ENCODE results near the gene S100A10.

The S100A10 gene

DNA sequence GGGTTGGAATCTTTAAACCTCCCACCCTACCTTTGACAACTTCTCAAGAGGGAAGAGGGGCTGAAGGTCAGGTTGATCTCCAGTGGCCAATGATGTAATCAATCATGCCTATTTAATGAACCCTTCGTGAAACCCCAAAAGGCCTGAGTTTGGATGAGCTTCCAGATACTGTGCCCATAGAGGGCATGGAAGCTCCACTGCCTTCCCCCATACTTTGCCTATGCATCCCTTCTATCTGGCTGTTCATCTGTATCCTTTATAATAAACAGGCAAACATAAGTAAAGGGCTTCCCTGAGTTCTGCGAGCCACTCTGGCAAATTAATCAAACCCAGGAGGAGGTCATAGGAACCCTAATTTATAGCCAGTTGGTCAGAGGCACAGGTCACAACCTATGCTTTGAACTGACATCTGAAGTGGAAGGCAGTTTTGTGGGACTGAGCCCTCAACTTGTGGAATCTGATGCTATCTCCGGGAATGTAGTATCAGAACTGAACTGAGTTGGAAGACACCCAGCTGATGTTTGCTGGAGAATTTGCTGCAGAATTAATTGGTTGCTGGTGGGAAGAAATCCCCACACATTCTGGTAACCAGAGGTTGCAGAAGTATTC is 24.8 kb downstream of the S100A10 start:
- Histone ChIP-seq H3K9me3 (ENCODE audit: insufficient read depth, low read depth, low read length) (no peaks in the 10 kb centered on the region), H4K20me1 (ENCODE audit: insufficient read depth, low read length, poor library complexity, severe bottlenecking) (no peaks in the 10 kb centered on the region), H3F3A (ENCODE audit: low read depth) (no peaks in the 10 kb centered on the region), H3K36me3 (ENCODE audit: insufficient read depth, low read length) (no peaks in the 10 kb centered on the region), H3K9me2 (replicated peaks; ENCODE audit: low read depth, low read length) (no peaks in the 10 kb centered on the region), H2AFZ (ENCODE audit: low read length) (peak overlapping the region; percentile 78; the same call in 1 of the 2 replicates), H3K9ac (ENCODE audit: low read depth, low read length, poor library complexity, severe bottlenecking) (peak overlapping the region; percentile 56), H3K4me2 (ENCODE audit: low read depth, low read length, poor library complexity, severe bottlenecking) (peak overlapping the region; percentile 67), H3K4me1 (ENCODE audit: insufficient read depth, low read length, poor library complexity, severe bottlenecking) (peaks cover 29% of the 10 kb centered on the region), H3K27me3 (ENCODE audit: insufficient read depth, low read length, poor library complexity, severe bottlenecking) (no peaks in the 10 kb centered on the region), H3K79me2 (ENCODE audit: insufficient read depth, low read length) (no peaks in the 10 kb centered on the region), H3K4me3 (ENCODE audit: low read length, poor library complexity, severe bottlenecking) (no peak overlapping the region)
- no peak for TF ChIP-seq EZH2phosphoT487 (IDR thresholded peaks at IDR 0.05; ENCODE audit: borderline replicate concordance)
- TF ChIP-seq, protein P1, sequence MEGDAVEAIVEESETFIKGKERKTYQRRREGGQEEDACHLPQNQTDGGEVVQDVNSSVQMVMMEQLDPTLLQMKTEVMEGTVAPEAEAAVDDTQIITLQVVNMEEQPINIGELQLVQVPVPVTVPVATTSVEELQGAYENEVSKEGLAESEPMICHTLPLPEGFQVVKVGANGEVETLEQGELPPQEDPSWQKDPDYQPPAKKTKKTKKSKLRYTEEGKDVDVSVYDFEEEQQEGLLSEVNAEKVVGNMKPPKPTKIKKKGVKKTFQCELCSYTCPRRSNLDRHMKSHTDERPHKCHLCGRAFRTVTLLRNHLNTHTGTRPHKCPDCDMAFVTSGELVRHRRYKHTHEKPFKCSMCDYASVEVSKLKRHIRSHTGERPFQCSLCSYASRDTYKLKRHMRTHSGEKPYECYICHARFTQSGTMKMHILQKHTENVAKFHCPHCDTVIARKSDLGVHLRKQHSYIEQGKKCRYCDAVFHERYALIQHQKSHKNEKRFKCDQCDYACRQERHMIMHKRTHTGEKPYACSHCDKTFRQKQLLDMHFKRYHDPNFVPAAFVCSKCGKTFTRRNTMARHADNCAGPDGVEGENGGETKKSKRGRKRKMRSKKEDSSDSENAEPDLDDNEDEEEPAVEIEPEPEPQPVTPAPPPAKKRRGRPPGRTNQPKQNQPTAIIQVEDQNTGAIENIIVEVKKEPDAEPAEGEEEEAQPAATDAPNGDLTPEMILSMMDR (conservative IDR thresholded peaks at IDR 0.05; ENCODE audit: low read length): no peak

DNA sequence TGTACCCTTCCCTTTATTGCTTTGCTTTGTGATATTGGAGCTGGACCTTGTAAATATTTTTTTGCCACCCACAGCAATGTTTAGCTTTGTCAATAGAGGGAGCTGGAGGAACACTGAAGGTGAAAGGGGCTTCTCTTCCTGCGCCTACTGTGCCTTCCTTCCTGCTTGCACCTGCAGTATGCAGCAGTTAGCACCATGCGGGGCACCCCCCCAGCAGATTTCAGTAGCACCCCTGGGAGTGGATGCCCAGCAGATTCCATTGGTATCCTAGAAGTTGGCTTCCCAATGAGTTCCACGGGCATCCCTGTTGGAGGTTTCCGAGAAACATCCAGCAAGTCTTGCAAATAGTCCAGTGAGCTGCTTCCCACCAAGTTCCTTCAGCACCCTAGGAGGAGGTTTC is 25.6 kb downstream of the S100A10 start:
- H3K27me3 ChIP-seq (ENCODE audit: insufficient read depth, low read length, poor library complexity, severe bottlenecking): no peaks in the 10 kb centered on the region
- H3K4me1 ChIP-seq (ENCODE audit: insufficient read depth, low read length, poor library complexity, severe bottlenecking): peaks cover 23% of the 10 kb centered on the region
- H3K9me3 ChIP-seq (ENCODE audit: insufficient read depth, low read depth, low read length): no peaks in the 10 kb centered on the region
- peak overlapping the region; percentile 78 for H2AFZ ChIP-seq (ENCODE audit: low read length)
- no peaks in the 10 kb centered on the region for H3K36me3 ChIP-seq (ENCODE audit: insufficient read depth, low read length)
- H3K4me2 ChIP-seq (ENCODE audit: low read depth, low read length, poor library complexity, severe bottlenecking): peak overlapping the region; percentile 67
- no peaks in the 10 kb centered on the region for H3K9me2 ChIP-seq (replicated peaks; ENCODE audit: low read depth, low read length)
- no peak for TF ChIP-seq EZH2phosphoT487 (IDR thresholded peaks at IDR 0.05; ENCODE audit: borderline replicate concordance)
- TF ChIP-seq, protein P1 (conservative IDR thresholded peaks at IDR 0.05; ENCODE audit: low read length): peak; percentile 93
- H3K9ac ChIP-seq (ENCODE audit: low read depth, low read length, poor library complexity, severe bottlenecking): peak overlapping the region; percentile 56
- H4K20me1 ChIP-seq (ENCODE audit: insufficient read depth, low read length, poor library complexity, severe bottlenecking): no peaks in the 10 kb centered on the region
- no peaks in the 10 kb centered on the region for H3F3A ChIP-seq (ENCODE audit: low read depth)
- no peaks in the 10 kb centered on the region for H3K79me2 ChIP-seq (ENCODE audit: insufficient read depth, low read length)
- peak overlapping the region; percentile 36 for H3K4me3 ChIP-seq (ENCODE audit: low read length, poor library complexity, severe bottlenecking)

DNA sequence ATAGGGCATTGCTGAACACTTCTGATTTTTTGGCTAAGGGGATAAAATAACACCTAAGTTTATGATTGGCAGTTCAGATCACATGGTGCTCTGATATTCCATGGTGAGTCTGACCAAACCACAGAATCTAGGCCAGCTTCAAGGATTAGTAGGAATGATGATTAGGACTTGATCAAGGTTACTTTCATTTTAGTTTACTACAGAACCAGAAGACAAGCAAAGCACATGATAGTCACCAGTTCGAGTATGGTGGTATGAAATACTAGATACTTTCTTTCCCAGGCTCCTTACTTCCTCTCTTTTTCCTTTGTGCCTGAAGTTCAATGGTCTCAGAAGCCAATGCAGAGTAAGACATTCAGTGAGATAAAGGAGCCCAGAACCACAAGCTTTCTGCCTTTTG is 26.6 kb downstream of the S100A10 start:
- no peaks in the 10 kb centered on the region for H3K79me2 ChIP-seq (ENCODE audit: insufficient read depth, low read length)
- no peaks in the 10 kb centered on the region for H3K27me3 ChIP-seq (ENCODE audit: insufficient read depth, low read length, poor library complexity, severe bottlenecking)
- H3K36me3 ChIP-seq (ENCODE audit: insufficient read depth, low read length): no peaks in the 10 kb centered on the region
- H3K4me2 ChIP-seq (ENCODE audit: low read depth, low read length, poor library complexity, severe bottlenecking): no peak overlapping the region
- no peaks in the 10 kb centered on the region for H4K20me1 ChIP-seq (ENCODE audit: insufficient read depth, low read length, poor library complexity, severe bottlenecking)
- TF ChIP-seq, protein P1 (conservative IDR thresholded peaks at IDR 0.05; ENCODE audit: low read length): no peak
- no peak for TF ChIP-seq EZH2phosphoT487 (IDR thresholded peaks at IDR 0.05; ENCODE audit: borderline replicate concordance)
- H3K4me3 ChIP-seq (ENCODE audit: low read length, poor library complexity, severe bottlenecking): no peak overlapping the region
- H3K9ac ChIP-seq (ENCODE audit: low read depth, low read length, poor library complexity, severe bottlenecking): no peak overlapping the region
- no peaks in the 10 kb centered on the region for H3K9me2 ChIP-seq (replicated peaks; ENCODE audit: low read depth, low read length)
- H3K9me3 ChIP-seq (ENCODE audit: insufficient read depth, low read depth, low read length): no peaks in the 10 kb centered on the region
- peak overlapping the region; percentile 64; the same call in 1 of the 2 replicates for H2AFZ ChIP-seq (ENCODE audit: low read length)
- H3K4me1 ChIP-seq (ENCODE audit: insufficient read depth, low read length, poor library complexity, severe bottlenecking): peaks cover 15% of the 10 kb centered on the region
- H3F3A ChIP-seq (ENCODE audit: low read depth): no peaks in the 10 kb centered on the region
